GM12801 (cell line): Measurements from ENCODE around the gene PRSS27.

Source experiments
- TF ChIP-seq, protein P1 (sequence below): IDR thresholded peaks from one replicate; pipeline ENCODE4 v1.5.1; 2011; ENCODE audit warnings: control low read depth; ENCODE audit not compliant: insufficient read length; ENCODE audit errors: extremely low read depth

Gene PRSS27

GRCh38 chr16:2704983-2705275, 15.1 kb downstream of the PRSS27 start:
- TF ChIP-seq, protein P1, sequence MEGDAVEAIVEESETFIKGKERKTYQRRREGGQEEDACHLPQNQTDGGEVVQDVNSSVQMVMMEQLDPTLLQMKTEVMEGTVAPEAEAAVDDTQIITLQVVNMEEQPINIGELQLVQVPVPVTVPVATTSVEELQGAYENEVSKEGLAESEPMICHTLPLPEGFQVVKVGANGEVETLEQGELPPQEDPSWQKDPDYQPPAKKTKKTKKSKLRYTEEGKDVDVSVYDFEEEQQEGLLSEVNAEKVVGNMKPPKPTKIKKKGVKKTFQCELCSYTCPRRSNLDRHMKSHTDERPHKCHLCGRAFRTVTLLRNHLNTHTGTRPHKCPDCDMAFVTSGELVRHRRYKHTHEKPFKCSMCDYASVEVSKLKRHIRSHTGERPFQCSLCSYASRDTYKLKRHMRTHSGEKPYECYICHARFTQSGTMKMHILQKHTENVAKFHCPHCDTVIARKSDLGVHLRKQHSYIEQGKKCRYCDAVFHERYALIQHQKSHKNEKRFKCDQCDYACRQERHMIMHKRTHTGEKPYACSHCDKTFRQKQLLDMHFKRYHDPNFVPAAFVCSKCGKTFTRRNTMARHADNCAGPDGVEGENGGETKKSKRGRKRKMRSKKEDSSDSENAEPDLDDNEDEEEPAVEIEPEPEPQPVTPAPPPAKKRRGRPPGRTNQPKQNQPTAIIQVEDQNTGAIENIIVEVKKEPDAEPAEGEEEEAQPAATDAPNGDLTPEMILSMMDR = no peak

- TF ChIP-seq, protein P1 = no peak
These were observed 15.7 kb downstream of the PRSS27 start for GRCh38 chr16:2704166-2704982.

DNA sequence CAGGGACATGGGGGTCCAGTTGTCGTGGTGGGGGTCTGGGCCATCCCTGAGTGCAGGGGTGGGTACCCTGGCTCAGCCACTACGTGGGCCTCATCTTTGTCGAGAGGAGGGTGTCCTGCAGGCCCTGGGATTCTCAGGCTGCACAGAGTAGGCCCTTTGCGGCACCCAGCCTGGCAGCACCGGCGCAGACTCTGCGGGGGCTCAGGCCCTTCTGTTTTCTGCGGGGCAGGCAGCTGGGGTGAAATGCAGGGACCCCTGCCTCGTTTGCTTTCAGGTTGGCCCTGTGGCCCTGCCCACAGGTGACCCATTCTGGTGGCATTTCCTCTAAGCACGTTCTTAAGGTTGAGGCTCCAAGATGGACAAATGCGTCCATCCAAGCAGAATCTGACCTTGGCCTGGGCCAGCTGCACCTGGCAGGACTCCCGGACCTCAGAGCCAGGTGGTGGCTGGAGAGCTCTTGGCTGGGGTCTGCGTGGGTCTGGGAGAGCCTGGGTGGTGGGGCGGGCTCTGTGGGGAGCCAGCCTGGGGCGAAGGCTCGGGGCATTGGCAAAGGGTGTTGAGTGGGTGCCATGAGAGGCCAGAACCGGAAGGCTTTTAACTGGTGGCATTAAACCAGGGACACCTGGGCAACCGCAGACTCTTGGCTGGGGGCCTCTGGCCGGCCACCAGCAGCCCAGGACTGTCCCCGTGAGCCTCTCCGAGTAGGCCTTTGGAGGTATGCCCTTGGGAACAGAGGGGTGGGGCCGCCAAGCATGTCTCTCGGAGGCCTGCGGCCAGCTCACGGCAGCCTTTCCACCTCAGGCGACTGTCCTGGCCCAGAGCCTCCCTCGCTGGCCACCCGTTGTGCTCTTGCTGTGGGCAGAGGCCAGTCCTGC, 16.9 kb downstream of the PRSS27 start:
- TF ChIP-seq, protein P1 = no peak

DNA sequence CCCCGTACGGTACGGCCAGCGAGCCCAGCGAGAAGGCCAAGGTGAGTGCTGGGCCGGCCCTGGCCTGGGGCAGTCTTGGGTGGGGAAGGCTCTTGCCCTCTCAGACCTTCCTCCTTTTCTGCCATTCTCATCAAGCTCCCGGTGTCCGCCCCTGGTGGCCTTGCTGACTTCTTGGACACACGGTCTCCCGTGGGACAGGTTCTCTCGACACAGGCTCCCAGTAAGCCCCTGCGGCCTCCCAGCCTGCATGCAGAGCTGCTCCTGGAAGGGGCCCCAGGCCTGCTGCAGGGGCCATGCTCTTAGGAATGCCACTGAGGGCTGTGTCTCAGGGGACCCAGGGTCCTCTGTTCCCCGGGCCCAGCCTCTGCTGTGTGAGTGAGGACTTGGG, 17.6 kb downstream of the PRSS27 start:
- TF ChIP-seq, protein P1 = no peak

DNA sequence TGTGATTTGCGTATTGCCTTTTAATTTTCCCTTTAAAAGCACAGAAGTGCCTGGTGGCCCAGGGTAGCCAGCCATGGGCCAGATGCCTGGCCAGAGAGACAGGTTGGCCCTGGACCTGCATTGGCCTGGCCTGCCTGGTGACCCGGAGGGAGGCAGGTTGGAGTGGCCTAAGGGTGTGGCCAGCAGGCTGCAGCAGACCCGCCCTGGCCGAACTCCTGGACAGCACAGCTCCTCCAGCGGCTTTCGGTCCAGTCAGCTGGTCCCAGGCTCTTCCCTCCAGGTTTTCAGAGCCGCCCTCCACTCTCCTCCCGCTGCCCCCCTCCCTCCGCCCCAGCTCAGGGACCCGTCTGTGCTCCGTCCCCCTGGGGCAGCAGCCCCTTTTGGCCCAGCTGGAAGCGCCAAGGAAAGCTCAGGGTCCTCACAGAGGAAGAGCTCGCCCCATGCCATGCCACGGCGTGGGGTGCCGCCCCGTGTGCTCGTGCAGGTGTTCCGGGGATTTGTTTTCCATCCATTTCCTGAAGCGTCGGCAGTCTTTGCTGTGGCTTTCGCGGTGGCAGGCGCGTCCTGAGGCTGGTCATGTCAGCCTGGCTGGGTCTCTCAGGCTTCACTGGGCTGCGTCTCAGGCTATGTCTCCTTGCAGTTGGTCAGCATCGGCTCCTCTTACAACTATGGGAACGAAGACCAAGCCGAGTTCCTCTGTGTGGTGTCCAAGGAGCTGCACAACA, 18.1 kb downstream of the PRSS27 start:
- TF ChIP-seq, protein P1 = no peak

GRCh38 chr16:2701272-2701671, 18.8 kb downstream of the PRSS27 start:
- TF ChIP-seq, protein P1 = no peak

GRCh38 chr16:2700786-2701185, 19.2 kb downstream of the PRSS27 start:
- TF ChIP-seq, protein P1 = no peak
